ENCODE measurements around the gene BIRC7. TPM values are rescaled to one million over a fixed set of nuclear protein-coding genes. Genes with fewer than 3 reads are reported as not detected.
A peak's percentile ranks its signal among the peaks of the same experiment; 100 is the strongest.

The BIRC7 gene
- total RNA-seq, 1 donor from 2014 or later: not detected

- Mint-ChIP-seq H3K27ac (no peak within 1 kb of the TSS), H3K36me3 (ENCODE audit: insufficient read depth) (no peaks in the 10 kb centered on the region), H3K4me3 (ENCODE audit: low read depth) (peak within 1 kb of the TSS; percentile 37), H3K4me1 (ENCODE audit: low read depth) (peaks cover 11% of the 10 kb centered on the region), H3K27me3 (peaks cover 63% of the 10 kb centered on the region), H3K9me3 (ENCODE audit: low read depth) (peaks cover 2% of the 10 kb centered on the region)
- TF ChIP-seq, protein P1, sequence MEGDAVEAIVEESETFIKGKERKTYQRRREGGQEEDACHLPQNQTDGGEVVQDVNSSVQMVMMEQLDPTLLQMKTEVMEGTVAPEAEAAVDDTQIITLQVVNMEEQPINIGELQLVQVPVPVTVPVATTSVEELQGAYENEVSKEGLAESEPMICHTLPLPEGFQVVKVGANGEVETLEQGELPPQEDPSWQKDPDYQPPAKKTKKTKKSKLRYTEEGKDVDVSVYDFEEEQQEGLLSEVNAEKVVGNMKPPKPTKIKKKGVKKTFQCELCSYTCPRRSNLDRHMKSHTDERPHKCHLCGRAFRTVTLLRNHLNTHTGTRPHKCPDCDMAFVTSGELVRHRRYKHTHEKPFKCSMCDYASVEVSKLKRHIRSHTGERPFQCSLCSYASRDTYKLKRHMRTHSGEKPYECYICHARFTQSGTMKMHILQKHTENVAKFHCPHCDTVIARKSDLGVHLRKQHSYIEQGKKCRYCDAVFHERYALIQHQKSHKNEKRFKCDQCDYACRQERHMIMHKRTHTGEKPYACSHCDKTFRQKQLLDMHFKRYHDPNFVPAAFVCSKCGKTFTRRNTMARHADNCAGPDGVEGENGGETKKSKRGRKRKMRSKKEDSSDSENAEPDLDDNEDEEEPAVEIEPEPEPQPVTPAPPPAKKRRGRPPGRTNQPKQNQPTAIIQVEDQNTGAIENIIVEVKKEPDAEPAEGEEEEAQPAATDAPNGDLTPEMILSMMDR (IDR thresholded peaks at IDR 0.05; ENCODE audit: unreplicated experiment): no peak
- DNase-seq (ENCODE audit: low spot score, unreplicated experiment): no peak
Observed at GRCh38 chr20:63254232-63254605, 18.5 kb downstream of the BIRC7 start, which contains the start of gene NKAIN4. NKAIN4 (minus strand) TSS chr20:63254463; CDS start chr20:63254450, 13 bp downstream.

- TF ChIP-seq, protein P1 (IDR thresholded peaks at IDR 0.05; ENCODE audit: unreplicated experiment): peak; percentile 38
- no peak for DNase-seq (ENCODE audit: low spot score, unreplicated experiment)
- Mint-ChIP-seq H3K9me3 (ENCODE audit: low read depth) (peaks cover 2% of the 10 kb centered on the region), H3K36me3 (ENCODE audit: insufficient read depth) (no peaks in the 10 kb centered on the region), H3K4me3 (ENCODE audit: low read depth) (peak overlapping the region; percentile 37), H3K27me3 (peaks cover 63% of the 10 kb centered on the region), H3K27ac (no peak overlapping the region), H3K4me1 (ENCODE audit: low read depth) (peaks cover 8% of the 10 kb centered on the region)
Observed at GRCh38 chr20:63254606-63255384, 19.1 kb downstream of the BIRC7 start.

DNA sequence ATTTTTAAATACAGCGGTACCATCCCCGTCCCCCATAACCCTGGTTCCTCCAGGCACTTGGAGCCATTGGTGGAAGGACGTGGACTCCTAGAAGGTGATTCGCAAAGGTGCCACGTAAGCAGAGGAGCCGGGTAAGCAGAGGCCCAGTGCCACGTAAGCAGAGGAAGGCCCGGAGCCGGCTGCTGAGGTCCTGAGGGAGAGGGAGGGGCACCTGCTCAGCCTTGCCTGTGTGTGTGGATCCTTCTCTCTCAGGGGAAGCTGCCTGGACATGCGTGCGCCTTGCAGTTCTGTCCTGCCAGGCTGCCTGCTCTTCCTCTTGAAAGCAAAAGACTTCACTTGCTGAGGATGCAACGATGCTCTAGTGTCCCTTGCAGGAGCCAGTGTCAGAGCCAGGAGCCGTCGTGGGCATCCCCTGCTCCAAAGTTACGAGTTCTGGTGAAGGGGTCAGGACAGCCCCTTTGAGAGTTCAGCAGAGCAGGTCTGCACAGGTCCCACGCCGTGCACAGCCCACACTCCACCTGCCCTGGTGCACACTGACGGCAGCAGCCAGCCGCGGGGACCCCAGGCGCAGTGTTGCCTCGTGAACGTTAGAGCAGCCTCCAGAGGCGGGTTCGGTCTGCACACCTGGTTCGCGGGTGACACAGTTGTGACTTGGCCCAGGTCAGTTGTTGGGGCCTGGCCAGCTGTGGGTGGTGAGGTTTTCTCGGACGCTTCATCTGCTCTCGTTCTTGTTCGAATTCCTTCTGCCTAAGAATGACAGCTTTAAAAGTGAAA, 20.4 kb downstream of the BIRC7 start:
- DNase-seq (ENCODE audit: low spot score, unreplicated experiment): no peak
- Mint-ChIP-seq H3K27ac (no peak overlapping the region), H3K36me3 (ENCODE audit: insufficient read depth) (no peaks in the 10 kb centered on the region), H3K27me3 (peaks cover 57% of the 10 kb centered on the region), H3K4me3 (ENCODE audit: low read depth) (no peak overlapping the region), H3K4me1 (ENCODE audit: low read depth) (peaks cover 8% of the 10 kb centered on the region), H3K9me3 (ENCODE audit: low read depth) (no peaks in the 10 kb centered on the region)
- TF ChIP-seq, protein P1 (IDR thresholded peaks at IDR 0.05; ENCODE audit: unreplicated experiment): peak; percentile 7

GRCh38 chr20:63256954-63257353, 21.2 kb downstream of the BIRC7 start:
- Mint-ChIP-seq H3K4me1 (ENCODE audit: low read depth) (peaks cover 12% of the 10 kb centered on the region), H3K27me3 (peaks cover 54% of the 10 kb centered on the region), H3K4me3 (ENCODE audit: low read depth) (no peak overlapping the region), H3K36me3 (ENCODE audit: insufficient read depth) (no peaks in the 10 kb centered on the region), H3K9me3 (ENCODE audit: low read depth) (no peaks in the 10 kb centered on the region), H3K27ac (no peak overlapping the region)
- no peak for DNase-seq (ENCODE audit: low spot score, unreplicated experiment)
- TF ChIP-seq, protein P1 (IDR thresholded peaks at IDR 0.05; ENCODE audit: unreplicated experiment): no peak

GRCh38 chr20:63257629-63258028, 21.9 kb downstream of the BIRC7 start:
- Mint-ChIP-seq H3K27ac (no peak overlapping the region), H3K27me3 (peaks cover 48% of the 10 kb centered on the region), H3K4me3 (ENCODE audit: low read depth) (no peak overlapping the region), H3K9me3 (ENCODE audit: low read depth) (no peaks in the 10 kb centered on the region), H3K36me3 (ENCODE audit: insufficient read depth) (no peaks in the 10 kb centered on the region), H3K4me1 (ENCODE audit: low read depth) (peaks cover 12% of the 10 kb centered on the region)
- no peak for DNase-seq (ENCODE audit: low spot score, unreplicated experiment)
- TF ChIP-seq, protein P1 (IDR thresholded peaks at IDR 0.05; ENCODE audit: unreplicated experiment): no peak
